MM.1S (cell line): ENCODE measurements around the gene EAF1.

ENCODE experiments used
- DNase-seq: peaks from one replicate; pipeline ENCODE4 v3.0.0-alpha.2; 2015
- H2AFZ ChIP-seq: fragments of 300-600 bp; sonication (generic); 2 replicates; pipeline ENCODE4 v1.6.0; 2016; ENCODE audit warnings: antibody characterized with exemption, low read length
- H3F3A ChIP-seq: fragments of 300-600 bp; sonication (generic); 2 replicates; pipeline ENCODE4 v1.6.1; 2016; ENCODE audit warnings: mild to moderate bottlenecking, antibody characterized with exemption, low read length, moderate library complexity, mixed read lengths; ENCODE audit not compliant: insufficient read depth
- H3K27ac ChIP-seq: fragments of 300-600 bp; sonication (generic); 2 replicates; pipeline ENCODE4 v1.5.1; 2016; ENCODE audit warnings: mild to moderate bottlenecking, low read length
- H3K27me3 ChIP-seq: fragments of 300-600 bp; sonication (generic); replicated peaks from 2 replicates; pipeline ENCODE4 v1.6.0; 2016; ENCODE audit warnings: low read length; ENCODE audit not compliant: insufficient read depth
- H3K36me3 ChIP-seq: fragments of 300-600 bp; sonication (generic); replicated peaks from 2 replicates; pipeline ENCODE4 v1.6.1; 2016; ENCODE audit warnings: mild to moderate bottlenecking, low read length, mixed read lengths; ENCODE audit not compliant: insufficient read depth
- H3K4me1 ChIP-seq: fragments of 300-600 bp; sonication (generic); 2 replicates; pipeline ENCODE4 v1.6.1; 2016; ENCODE audit warnings: low read length, mixed read lengths
- H3K4me2 ChIP-seq: fragments of 300-600 bp; sonication (generic); 2 replicates; pipeline ENCODE4 v1.6.0; 2016; ENCODE audit warnings: low read depth, low read length
- H3K4me3 ChIP-seq: fragments of 300-600 bp; sonication (generic); 2 replicates; pipeline ENCODE4 v1.5.1; 2016; ENCODE audit warnings: low read length, mixed read lengths
- H3K79me2 ChIP-seq: fragments of 300-600 bp; sonication (generic); 2 replicates; pipeline ENCODE4 v1.6.1; 2016; ENCODE audit warnings: mixed run types, low read length, mixed read lengths
- H3K9ac ChIP-seq: fragments of 300-600 bp; sonication (generic); 2 replicates; pipeline ENCODE4 v1.6.1; 2016; ENCODE audit warnings: low read length, mixed read lengths
- H3K9me2 ChIP-seq: fragments of 300-600 bp; sonication (generic); replicated peaks from 2 replicates; pipeline ENCODE4 v1.6.1; 2016; ENCODE audit warnings: mild to moderate bottlenecking, low read length, mixed read lengths; ENCODE audit not compliant: insufficient read depth
- H3K9me3 ChIP-seq: fragments of 300-600 bp; sonication (generic); replicated peaks from 2 replicates; pipeline ENCODE4 v1.6.1; 2016; ENCODE audit warnings: mild to moderate bottlenecking, low read length, mixed read lengths; ENCODE audit not compliant: insufficient read depth
- H4K20me1 ChIP-seq: fragments of 300-600 bp; sonication (generic); 2 replicates; pipeline ENCODE4 v1.6.1; 2016; ENCODE audit warnings: mild to moderate bottlenecking, low read length, moderate library complexity, mixed read lengths; ENCODE audit not compliant: insufficient read depth
- CTCF ChIP-seq: fragments of 300-600 bp; sonication (generic); IDR thresholded peaks from 2 replicates; pipeline ENCODE4 v1.5.1; 2016; ENCODE audit warnings: antibody characterized with exemption, low read length, mixed read lengths
- EZH2 ChIP-seq: fragments of 300-600 bp; sonication (generic); optimal IDR thresholded peaks from 2 replicates; pipeline ENCODE3; 2017; ENCODE audit warnings: low read depth, mild to moderate bottlenecking, antibody characterized with exemption, low read length, mixed read lengths
- EZH2phosphoT487 ChIP-seq: fragments of 300-600 bp; sonication (generic); IDR thresholded peaks from 2 replicates; pipeline ENCODE4 v1.6.1; 2018; ENCODE audit warnings: antibody characterized with exemption, low read length

The EAF1 gene

DNA sequence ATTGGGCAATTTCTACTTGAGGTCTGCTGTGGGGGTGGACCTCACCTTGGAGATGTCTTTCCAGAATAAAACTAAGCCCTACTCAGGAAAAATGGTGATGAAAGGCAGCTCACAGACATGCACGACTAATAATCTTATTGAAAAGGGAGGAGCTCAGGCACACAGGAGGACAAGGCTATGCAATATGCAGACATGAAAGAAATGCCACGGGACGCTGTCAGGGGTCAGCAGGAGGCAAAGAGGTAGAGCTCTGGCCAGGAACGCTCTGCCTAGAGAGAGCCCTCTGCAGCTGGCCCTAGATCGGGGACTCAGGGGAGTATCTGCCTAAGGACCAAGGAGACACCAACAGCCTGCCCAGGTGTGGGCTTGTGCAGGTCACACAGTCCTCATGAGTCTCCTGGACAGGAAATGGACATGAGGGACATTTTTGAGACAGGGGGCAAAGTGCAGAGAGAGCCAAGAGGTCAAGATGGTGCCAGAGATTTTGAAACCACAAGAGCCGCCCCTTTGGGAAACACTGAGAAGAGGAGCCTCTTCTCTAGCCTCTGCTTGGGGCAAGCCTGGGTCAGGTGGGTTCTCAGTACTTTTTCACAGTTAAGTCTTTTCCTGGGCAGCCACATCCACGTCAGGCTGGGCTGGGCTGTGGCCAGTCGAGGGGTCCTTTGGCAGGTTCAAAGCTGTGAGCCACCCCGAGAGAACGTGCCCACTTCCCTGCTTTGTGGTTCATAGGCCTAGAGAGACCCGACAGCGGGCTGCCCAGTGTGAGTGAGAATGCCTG, 23.2 kb downstream of the EAF1 start:
- Histone ChIP-seq H3K9ac (no peak overlapping the region), H2AFZ (no peak overlapping the region), H3K4me1 (no peaks in the 10 kb centered on the region), H4K20me1 (no peaks in the 10 kb centered on the region), H3K27ac (no peak overlapping the region), H3K27me3 (no peaks in the 10 kb centered on the region), H3K79me2 (no peaks in the 10 kb centered on the region), H3K36me3 (no peaks in the 10 kb centered on the region), H3K9me2 (no peaks in the 10 kb centered on the region), H3K4me3 (no peak overlapping the region), H3F3A (no peaks in the 10 kb centered on the region), H3K9me3 (no peaks in the 10 kb centered on the region), H3K4me2 (no peak overlapping the region)
- no peak for DNase-seq
- TF ChIP-seq CTCF: no peak
- TF ChIP-seq EZH2: no peak
- no peak for TF ChIP-seq EZH2phosphoT487

GRCh38 chr3:15451216-15452113, 24.1 kb downstream of the EAF1 start:
- Histone ChIP-seq H3K4me1 (no peaks in the 10 kb centered on the region), H3K36me3 (no peaks in the 10 kb centered on the region), H3K27ac (no peak overlapping the region), H3K27me3 (no peaks in the 10 kb centered on the region), H4K20me1 (no peaks in the 10 kb centered on the region), H3K79me2 (no peaks in the 10 kb centered on the region), H3K9me3 (no peaks in the 10 kb centered on the region), H2AFZ (no peak overlapping the region), H3K4me3 (no peak overlapping the region), H3K9ac (no peak overlapping the region), H3K4me2 (no peak overlapping the region), H3F3A (no peaks in the 10 kb centered on the region), H3K9me2 (no peaks in the 10 kb centered on the region)
- no peak for DNase-seq
- TF ChIP-seq EZH2: no peak
- no peak for TF ChIP-seq CTCF

- Histone ChIP-seq H3K4me1 (no peaks in the 10 kb centered on the region), H2AFZ (no peak overlapping the region), H3K27ac (no peak overlapping the region), H3K4me2 (no peak overlapping the region), H3K27me3 (no peaks in the 10 kb centered on the region), H3F3A (no peaks in the 10 kb centered on the region), H3K9me2 (no peaks in the 10 kb centered on the region), H3K9me3 (no peaks in the 10 kb centered on the region), H3K36me3 (no peaks in the 10 kb centered on the region), H3K79me2 (no peaks in the 10 kb centered on the region), H3K4me3 (no peak overlapping the region), H3K9ac (no peak overlapping the region), H4K20me1 (no peaks in the 10 kb centered on the region)
- no peak for TF ChIP-seq EZH2
- no peak for TF ChIP-seq EZH2phosphoT487
- TF ChIP-seq CTCF: no peak
- no peak for DNase-seq
These were observed 24.8 kb downstream of the EAF1 start for GRCh38 chr3:15452156-15452555.
